Tibial nerve (tissue), 4 donors: ENCODE results near the gene FBXO4.

ENCODE experiments used
- CTCF ChIP-seq, 5 experiments: fragments of 200-600 bp in 3 of 5; fragments of 450-650 bp in 2 of 5; sonication (generic) in 3 of 5; IDR thresholded peaks; one replicate each; pipeline ENCODE4 v1.5.1; 2016 to 2019; ENCODE audit warnings: antibody characterized with exemption in 5 of 5, mild to moderate bottlenecking in 3 of 5, moderate library complexity in 2 of 5
- EP300 ChIP-seq, 2 donors: sonication (generic); formaldehyde crosslinking; IDR thresholded peaks; one replicate each; pipeline ENCODE4 v1.6.1; 2017; ENCODE audit warnings: antibody characterized with exemption in 2 of 2, mild to moderate bottlenecking in 1 of 2
- POLR2A ChIP-seq, 2 donors: fragments of 450-650 bp; IDR thresholded peaks; one replicate each; pipeline ENCODE4 v1.6.1; 2017; ENCODE audit warnings: antibody characterized with exemption in 2 of 2, mild to moderate bottlenecking in 2 of 2, moderate library complexity in 2 of 2

GRCh38 chr5:41877408-41877807 is 47.7 kb upstream of the FBXO4 start:
- TF ChIP-seq CTCF (IDR thresholded peaks at IDR 0.05) = no peak
- no peak for TF ChIP-seq EP300 (IDR thresholded peaks at IDR 0.05)
- no peak for TF ChIP-seq POLR2A (IDR thresholded peaks at IDR 0.05)
